GM19240 (cell line): ENCODE data around the gene KLHL3.

Experiments
- DNase-seq: peaks from one replicate; pipeline ENCODE4 v3.0.0; 2011; ENCODE audit warnings: low spot score; ENCODE audit not compliant: insufficient read length

Gene KLHL3

DNA sequence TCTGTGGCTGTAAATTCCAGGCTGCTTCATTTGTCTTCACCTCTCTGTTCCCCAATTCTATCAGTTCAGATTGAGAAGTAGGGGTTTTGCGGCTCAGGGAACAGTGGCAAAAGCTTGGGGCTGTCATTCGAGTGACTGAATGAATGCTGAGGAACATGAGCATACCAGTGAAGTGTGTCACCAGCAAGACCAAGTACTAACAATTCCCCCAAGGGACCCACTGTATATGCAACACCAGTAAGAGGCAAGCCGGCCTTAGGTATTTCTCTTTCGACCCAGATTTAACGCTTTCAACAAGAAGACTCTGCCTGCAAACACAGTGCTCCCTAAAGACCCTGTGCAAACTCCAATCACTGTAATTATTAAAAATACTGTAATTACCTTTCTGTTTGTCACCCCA, 25.8 kb downstream of the KLHL3 start:
- no peak for DNase-seq

- DNase-seq, result no peak
Measured at GRCh38 chr5:137708796-137709559, 26.9 kb downstream of the KLHL3 start.

DNA sequence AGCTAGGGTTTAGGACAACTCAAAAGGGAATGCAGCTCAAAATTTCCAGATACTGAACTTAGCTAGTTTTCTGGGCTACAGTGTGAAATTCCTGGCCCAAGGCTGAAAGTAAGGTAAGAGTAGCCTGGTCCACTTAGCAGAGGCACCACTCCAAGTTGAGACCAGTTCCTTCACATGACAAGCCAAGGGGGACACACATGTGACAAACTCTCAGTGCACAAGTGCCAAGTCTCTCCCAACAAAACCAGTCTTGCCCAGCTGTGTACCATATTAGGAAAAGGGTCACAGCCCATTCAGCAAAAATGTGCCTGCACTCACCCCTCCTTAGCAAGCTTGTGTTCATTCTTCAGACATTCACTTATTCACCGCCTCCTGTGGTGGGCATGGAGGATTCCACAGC, 27.8 kb downstream of the KLHL3 start:
- DNase-seq, result no peak

GRCh38 chr5:137706841-137707240, 29.0 kb downstream of the KLHL3 start:
- DNase-seq, result no peak

DNA sequence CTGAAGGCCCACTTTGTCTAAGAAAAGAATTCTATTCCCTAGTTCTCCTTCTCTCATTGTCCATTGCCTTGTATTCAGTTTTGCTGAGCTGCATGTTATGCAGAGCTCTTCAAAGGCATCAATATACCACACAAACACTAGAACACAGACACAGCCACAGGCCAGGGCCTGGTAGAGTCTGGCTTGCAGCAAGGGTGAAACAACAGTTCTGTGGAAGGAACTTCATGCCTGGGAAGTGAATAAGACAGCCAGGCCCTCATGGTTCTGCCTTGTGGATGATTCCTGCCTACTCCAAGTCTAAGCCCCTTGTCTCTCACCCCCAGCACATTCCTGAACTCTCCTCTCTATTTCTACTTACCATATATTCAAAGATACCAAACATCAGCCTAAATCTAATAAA, 30.8 kb downstream of the KLHL3 start:
- no peak for DNase-seq

DNA sequence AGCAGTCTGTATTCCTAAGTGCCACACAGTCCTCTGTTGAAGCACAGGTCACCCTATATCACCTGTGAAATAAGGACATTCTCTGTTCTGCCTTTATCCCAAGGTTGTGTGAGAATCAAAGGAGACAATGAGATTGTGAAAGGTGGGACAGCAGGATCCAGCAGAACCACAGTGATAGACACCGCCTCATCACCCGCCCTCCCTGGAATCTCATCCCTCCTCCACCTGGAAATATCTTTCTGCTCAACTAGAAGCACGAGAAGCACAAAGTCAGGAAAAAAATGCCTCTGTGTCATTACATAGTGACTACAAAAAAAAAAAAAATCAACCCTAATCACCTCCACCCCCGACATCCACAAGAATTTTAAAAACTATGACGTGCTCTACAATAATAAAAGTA, 32.3 kb downstream of the KLHL3 start:
- DNase-seq, result no peak

DNA sequence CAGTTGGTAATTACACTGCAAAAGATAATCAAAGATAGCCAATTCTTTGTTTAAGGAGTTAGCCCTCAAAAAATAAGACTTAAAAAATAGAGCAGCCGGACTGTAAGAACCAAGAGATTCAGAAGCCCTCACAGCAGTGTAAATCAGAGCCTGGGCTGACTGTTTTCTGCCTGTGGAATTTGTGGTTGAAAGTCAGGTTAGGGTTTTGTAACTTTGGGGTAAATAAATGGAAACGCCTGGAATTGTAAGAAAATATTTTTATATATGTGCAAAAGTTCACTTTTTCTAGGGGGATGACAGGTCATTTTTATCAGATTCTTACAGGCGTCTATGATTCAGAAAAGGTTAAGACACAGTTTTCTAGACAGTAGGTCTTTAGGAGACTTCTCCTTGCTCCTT, 35.6 kb downstream of the KLHL3 start:
- no peak for DNase-seq

DNA sequence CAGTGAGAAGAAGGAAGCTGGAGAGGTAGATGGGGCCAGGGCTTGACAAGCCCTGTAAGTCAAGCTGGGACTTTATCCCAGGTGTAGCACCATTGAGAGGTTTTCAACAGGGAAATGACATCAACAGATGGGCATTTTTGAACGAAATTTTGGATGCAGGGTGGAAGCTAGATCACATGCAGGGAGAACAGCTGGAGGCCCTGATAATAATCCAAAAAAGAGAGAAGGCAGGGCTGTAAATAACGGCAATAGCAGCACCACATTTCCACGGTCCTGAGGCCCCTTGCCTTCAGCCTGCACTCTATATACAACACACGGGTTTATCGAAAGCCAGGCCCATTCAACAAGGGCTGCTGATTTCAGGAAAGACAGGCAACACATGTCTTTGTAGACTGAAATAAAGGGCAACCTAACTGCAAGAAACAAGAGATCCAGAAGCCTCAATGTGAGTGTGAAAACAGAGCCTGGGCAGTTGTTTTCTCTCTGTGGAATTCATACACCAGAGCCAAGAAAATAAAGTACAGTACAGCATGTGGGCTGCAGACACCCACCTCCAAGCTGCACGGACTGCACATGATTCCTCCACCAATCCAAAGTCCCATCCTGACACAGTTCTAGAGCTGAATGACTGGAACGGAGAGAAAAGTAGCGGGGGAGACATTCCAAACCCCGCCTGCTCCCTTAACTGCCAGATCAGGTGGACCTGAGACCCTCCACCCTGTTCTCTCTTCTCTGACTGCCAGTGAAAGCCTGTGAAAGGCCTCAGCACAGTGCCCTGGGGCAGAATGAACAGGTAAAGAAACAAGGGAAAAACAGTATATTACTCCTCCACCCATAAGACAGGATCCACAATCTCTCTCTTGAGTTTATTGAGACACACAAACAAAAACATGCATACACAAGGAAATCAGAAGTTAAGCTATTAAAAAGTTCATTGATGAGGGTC, 36.3 kb downstream of the KLHL3 start:
- no peak for DNase-seq

GRCh38 chr5:137696481-137696880, 39.4 kb downstream of the KLHL3 start:
- no peak for DNase-seq

DNA sequence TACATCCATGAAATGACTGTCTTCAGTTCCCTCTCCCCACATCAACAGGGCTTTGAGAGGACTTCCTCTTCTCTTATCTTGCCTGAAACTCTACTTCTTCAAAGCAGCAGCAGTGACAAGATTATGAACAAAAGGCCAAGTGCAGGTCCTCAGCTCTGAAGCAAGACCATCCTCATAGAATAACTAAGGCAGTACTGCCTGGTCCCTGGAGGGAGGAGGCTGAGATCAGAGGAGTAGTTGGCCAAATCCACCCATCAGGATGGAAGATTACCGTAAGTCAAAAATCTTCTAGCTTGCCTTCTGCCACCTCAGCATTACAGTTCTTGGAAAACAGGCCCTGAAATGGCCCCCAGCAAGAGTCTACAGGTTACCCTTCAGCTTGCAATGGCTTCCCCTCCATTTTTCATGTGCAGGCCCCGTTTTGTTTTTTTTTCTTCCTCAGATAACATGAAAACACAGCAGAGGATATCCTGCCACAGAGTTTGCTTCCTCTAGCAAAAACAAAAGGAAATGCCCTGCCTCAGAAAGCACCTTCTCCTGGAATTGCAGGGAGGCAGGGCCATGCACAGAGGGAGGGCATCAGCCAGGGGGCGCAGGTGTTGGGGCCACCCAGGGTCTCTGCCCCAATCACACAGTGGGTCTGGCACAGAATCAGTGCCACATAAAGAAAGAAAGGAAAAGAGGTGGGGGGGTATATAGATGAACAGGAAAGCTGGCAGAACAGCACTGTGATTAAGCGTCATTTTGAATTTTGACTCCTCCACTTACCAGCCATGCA, 40.0 kb downstream of the KLHL3 start:
- DNase-seq, result no peak

DNA sequence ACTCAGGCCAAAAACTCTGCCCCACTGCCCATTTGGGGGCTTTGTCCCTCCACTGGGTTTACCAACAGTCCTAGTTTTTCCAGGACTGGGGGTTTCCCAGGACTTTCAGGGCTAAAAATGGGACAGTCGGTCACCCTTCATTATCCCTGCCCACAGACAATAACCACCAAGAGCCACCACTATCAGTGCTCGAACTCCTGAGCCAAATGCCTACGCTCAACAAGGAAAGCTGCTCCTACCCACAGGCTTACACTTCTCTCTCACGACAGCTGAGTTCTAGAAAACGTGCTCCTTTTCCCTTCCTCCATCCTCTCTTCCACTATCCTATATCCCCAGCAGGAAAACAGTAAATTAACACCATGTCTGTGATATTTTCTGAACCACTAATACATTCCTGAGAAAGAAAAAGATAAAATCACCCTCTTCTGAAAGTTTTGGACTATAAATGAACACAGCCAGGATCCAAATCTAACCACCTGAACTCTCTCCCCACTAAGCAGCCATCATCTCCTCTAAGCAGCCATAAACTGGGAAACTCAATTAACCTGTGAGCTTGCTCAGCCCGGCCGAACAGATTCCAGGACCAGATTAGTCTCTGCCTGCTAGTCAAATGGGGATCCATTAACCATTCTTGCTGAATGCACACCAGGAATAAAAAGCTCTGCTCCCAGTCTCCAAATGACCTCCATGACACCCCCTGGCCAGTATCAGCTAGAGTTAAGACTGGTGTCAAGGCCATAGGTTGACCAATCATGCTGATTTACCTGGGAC, 41.8 kb downstream of the KLHL3 start:
- DNase-seq, result no peak

DNA sequence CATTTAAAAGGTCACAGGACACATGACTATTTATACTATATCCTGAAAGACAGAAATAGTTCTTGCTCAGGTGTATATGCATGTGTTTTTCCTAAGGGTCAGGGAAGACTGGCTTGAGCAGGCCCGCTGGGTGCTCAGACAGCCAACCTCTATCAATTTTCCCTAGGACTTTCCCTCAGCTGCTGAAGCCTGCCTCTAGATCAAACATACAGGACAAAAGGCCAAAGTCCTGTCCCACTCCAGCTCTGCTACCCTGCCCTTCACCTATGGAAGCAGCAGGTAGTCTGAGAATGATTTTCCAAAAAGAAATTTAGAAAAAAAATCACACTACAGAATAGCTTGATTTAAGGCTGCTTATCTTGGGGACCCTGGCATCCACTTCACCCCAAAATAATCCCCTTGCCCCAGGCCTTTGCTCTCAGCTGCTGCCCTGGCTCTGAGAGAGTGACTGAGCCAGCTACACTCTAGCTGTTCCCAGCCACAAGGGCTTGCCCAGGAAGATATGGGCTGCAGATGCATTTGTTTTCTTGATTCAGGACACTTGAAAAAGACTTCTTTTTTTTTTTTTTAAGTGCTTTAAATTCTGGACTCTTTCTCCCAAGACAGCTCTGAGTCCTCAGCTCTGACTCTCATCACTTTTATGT, 42.5 kb downstream of the KLHL3 start:
- DNase-seq, result no peak

DNA sequence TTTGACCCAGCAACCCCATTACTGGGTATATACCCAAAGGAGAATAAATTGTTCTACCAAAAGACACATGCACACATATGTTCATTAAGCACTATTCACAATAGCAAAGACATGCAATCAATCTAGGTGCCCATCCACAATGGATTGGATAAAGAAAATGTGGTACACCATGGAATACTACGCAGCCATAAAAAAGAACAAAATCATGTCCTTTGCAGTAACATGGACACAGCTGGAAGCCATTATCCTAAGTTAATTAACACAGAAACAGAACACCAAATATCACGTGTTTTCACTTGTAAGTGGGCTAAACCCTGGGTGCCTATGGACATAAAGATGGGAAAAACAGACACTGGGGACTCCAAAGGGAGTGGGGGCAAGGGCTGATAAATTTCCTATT, 46.6 kb downstream of the KLHL3 start:
- no peak for DNase-seq

- DNase-seq, result no peak
Measured at GRCh38 chr5:137688210-137688840, 47.6 kb downstream of the KLHL3 start.

GRCh38 chr5:137684761-137685160, 51.1 kb downstream of the KLHL3 start:
- no peak for DNase-seq

DNA sequence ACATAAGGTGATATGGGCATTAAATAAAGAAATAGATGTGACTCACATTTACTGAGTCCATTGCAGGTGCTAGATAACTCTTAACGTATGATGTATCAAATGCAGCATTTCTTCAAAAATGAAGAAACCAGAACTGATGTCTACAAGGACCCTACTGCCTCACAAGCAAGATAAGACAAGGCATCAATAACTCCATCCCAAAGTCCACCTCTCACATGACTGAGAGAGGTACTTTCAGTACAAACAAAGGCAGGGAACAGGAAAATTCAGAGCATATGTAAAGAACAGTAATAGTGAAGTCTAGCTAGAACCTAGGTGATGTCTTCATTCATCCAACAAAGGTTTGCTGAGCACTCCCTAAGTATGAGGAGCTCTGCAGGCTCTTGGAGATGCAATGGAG, 54.7 kb downstream of the KLHL3 start:
- no peak for DNase-seq

DNA sequence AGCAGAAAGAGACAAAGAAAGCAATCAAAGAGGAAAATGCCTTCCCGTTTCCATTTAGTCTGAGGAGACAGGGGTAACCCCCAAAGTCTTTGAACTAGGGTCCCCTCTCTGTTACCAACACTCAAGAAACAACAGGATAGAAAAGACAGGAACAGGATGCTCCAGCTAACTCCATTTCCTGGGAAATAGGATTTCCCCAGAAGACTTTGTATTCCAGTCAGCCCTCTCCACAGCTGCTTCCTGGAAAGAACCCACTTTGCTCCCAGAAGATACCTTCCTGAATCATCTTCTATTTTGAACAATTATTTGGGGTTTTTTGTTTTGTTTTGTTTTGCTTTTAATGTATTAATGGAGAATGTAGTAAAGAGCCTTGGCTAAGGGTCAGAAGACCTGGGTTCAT, 56.0 kb downstream of the KLHL3 start:
- DNase-seq, result no peak

- DNase-seq, result no peak
Measured at GRCh38 chr5:137679195-137679594, 56.7 kb downstream of the KLHL3 start.

DNA sequence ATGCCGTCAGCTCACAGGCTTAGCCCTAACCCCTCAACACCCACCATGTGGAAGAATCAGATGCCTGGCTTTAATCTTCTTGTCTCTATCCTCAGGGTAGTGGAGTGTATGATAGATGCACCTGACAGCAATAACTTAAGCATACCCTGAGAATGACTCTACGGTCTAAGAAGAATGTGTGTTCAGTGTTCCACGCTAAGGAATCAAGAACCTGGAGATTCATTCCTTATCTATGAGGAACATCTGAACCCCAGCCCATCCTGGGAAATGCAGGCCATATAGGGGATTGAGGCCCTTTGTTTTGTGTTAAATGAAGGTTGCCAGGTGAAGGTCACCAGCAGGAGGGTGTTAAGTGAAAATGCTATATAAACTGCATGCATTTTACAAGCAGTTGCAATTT, 63.0 kb downstream of the KLHL3 start:
- DNase-seq, result no peak

GRCh38 chr5:137672001-137672400, 63.9 kb downstream of the KLHL3 start:
- DNase-seq, result no peak
